ENCODE results near the gene SNAPC4.

DNA sequence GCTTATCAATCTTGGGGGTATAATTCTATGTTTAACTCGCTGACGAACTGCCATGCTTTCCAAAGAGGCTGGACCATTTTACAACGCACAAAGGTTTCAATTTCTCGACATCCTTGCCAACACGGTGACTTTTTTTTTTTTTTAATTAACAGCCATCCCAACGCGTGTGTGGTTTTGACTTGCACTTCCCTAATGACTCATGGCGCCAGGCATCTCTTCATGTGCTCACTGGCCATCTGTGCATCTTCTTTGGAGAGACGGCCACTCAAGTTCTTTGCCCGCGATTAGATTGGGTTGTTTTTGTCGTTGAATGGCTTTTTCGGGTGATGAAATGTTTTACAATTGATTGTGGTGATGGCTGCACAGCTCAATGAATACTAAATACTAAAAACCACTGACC is 14.0 kb downstream of the SNAPC4 start:
- TF ChIP-seq POLR2AphosphoS5 (IDR thresholded peaks at IDR 0.05; ENCODE audit: insufficient read depth in 1 of 2, low read depth in 1 of 2) = no peak
- TF ChIP-seq, protein P1, sequence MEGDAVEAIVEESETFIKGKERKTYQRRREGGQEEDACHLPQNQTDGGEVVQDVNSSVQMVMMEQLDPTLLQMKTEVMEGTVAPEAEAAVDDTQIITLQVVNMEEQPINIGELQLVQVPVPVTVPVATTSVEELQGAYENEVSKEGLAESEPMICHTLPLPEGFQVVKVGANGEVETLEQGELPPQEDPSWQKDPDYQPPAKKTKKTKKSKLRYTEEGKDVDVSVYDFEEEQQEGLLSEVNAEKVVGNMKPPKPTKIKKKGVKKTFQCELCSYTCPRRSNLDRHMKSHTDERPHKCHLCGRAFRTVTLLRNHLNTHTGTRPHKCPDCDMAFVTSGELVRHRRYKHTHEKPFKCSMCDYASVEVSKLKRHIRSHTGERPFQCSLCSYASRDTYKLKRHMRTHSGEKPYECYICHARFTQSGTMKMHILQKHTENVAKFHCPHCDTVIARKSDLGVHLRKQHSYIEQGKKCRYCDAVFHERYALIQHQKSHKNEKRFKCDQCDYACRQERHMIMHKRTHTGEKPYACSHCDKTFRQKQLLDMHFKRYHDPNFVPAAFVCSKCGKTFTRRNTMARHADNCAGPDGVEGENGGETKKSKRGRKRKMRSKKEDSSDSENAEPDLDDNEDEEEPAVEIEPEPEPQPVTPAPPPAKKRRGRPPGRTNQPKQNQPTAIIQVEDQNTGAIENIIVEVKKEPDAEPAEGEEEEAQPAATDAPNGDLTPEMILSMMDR (IDR thresholded peaks at IDR 0.05) = no peak
- TF ChIP-seq POLR2A (IDR thresholded peaks at IDR 0.05) = no peak

Data from vagina (tissue), 2 donors.